Activated CD8-positive, alpha-beta T cell treated with anti-CD3 and anti-CD28 coated beads for 36 hours (primary cell): ENCODE measurements around the gene INPP4B. TPM values are rescaled to one million over a fixed set of nuclear protein-coding genes. Genes with fewer than 3 reads are reported as not detected.

Source experiments
- ATAC-seq: fragments of 200-7000 bp; cut with Tn5 transposase; one replicate; pipeline ENCODE4 v1.10.0; 2021; ENCODE audit warnings: mild to moderate bottlenecking, moderate library complexity
- CTCF ChIA-PET: fragments of 350-600 bp; sonication (Branson Sonifier 250); formaldehyde crosslinking; loops from one replicate; lab custom pipeline; 2021; ENCODE audit warnings: antibody characterized with exemption; lab: Charles Lee
- POLR2A ChIA-PET: fragments of 350-600 bp; sonication (Branson Sonifier 250); formaldehyde crosslinking; loops from one replicate; lab custom pipeline; 2021; ENCODE audit warnings: antibody characterized with exemption; lab: Charles Lee
- DNase-seq: peaks from one replicate; pipeline ENCODE4 v3.0.0-alpha.2; 2020
- H3K27ac Mint-ChIP-seq: one replicate; pipeline ENCODE4 v1.8.0; 2021; ENCODE audit warnings: mild to moderate bottlenecking, mixed read lengths
- H3K27me3 Mint-ChIP-seq: one replicate; pipeline ENCODE4 v1.8.0; 2021; ENCODE audit warnings: mixed read lengths
- H3K36me3 Mint-ChIP-seq: one replicate; pipeline ENCODE4 v1.8.0; 2021; ENCODE audit warnings: low read depth, mixed read lengths
- H3K4me1 Mint-ChIP-seq: one replicate; pipeline ENCODE4 v1.8.0; 2021; ENCODE audit warnings: low read depth, mixed read lengths
- H3K4me3 Mint-ChIP-seq: one replicate; pipeline ENCODE4 v1.8.0; 2021; ENCODE audit warnings: mild to moderate bottlenecking, moderate library complexity, mixed read lengths
- H3K9me3 Mint-ChIP-seq: one replicate; pipeline ENCODE4 v1.8.0; 2021; ENCODE audit warnings: mixed read lengths
- intact Hi-C: fragments of 100-400 bp; cut with micrococcal nuclease; formaldehyde crosslinking; loops from one replicate; pipeline ENCODE4 v1.10.0; 2022
- total RNA-seq, 2 experiments: library from RNA; stranded (reverse); gene quantifications; one replicate each; pipeline ENCODE4 v1.2.3, GENCODE V29; 2021
- TF ChIP-seq, protein P1 (sequence below): fragments of 200-600 bp; IDR thresholded peaks from one replicate; pipeline ENCODE4 v1.8.0; 2022; ENCODE audit warnings: antibody characterized with exemption, mild to moderate bottlenecking

The INPP4B gene
- total RNA-seq, 2 experiments from 2014 or later = 46.1 to 46.9 TPM

DNA sequence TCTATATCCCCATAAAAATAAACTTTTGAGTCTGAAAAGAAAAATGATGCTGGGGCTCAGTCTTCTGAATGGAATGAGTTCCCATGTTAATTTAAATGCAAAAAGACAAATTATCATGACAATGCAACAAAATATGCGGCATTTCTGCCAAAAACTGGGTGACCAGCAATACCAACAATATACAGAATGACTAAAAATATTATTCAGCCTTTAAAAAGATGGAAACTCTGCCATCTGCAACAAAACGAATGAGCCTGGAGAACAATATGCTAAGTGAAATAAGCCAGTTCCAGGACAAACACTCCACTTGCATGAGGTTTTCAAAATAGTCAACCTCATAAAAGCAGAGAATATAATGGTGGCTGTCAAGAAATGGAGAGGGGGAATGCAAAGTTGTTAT, 651.2 kb downstream of the INPP4B start:
- ATAC-seq = no peak
- POLR2A ChIA-PET = no interaction called here

DNA sequence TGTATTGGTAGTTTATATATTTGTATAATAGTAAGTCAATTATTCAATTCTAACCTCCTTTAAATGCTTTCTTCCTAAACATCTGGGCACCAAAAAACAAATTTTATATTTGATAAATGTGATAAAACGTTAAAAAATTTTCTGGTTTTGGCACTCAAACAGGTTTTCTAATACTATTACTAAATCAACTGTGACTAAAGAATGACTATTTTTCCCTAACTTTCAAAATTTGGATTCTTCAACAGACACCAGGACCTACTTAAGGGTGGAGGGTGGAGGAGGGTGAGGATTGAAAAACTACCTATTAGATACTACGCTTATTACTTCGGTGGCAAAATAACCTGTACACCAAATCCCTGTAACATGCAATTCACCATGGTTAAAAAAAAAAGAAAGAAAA, 654.2 kb downstream of the INPP4B start:
- peaks cover 26% of the 10 kb centered on the region for H3K36me3 Mint-ChIP-seq
- POLR2A ChIA-PET = no interaction called here
- H3K27ac Mint-ChIP-seq = no peak overlapping the region
- no peak overlapping the region for H3K4me3 Mint-ChIP-seq
- DNase-seq = no peak
- TF ChIP-seq, protein P1, sequence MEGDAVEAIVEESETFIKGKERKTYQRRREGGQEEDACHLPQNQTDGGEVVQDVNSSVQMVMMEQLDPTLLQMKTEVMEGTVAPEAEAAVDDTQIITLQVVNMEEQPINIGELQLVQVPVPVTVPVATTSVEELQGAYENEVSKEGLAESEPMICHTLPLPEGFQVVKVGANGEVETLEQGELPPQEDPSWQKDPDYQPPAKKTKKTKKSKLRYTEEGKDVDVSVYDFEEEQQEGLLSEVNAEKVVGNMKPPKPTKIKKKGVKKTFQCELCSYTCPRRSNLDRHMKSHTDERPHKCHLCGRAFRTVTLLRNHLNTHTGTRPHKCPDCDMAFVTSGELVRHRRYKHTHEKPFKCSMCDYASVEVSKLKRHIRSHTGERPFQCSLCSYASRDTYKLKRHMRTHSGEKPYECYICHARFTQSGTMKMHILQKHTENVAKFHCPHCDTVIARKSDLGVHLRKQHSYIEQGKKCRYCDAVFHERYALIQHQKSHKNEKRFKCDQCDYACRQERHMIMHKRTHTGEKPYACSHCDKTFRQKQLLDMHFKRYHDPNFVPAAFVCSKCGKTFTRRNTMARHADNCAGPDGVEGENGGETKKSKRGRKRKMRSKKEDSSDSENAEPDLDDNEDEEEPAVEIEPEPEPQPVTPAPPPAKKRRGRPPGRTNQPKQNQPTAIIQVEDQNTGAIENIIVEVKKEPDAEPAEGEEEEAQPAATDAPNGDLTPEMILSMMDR = no peak
- CTCF ChIA-PET = no interaction called here
- intact Hi-C loops = no loop called here
- no peaks in the 10 kb centered on the region for H3K4me1 Mint-ChIP-seq
- H3K27me3 Mint-ChIP-seq = no peaks in the 10 kb centered on the region
- no peaks in the 10 kb centered on the region for H3K9me3 Mint-ChIP-seq
- no peak for ATAC-seq

More for the DNA sequence above, 651.2 kb downstream of the INPP4B start:
- H3K4me3 Mint-ChIP-seq = no peak overlapping the region
- H3K36me3 Mint-ChIP-seq = peaks cover 24% of the 10 kb centered on the region
- no peaks in the 10 kb centered on the region for H3K4me1 Mint-ChIP-seq
- CTCF ChIA-PET = no interaction called here
- TF ChIP-seq, protein P1 = no peak
- no peaks in the 10 kb centered on the region for H3K27me3 Mint-ChIP-seq
- intact Hi-C loops = no loop called here
- no peak for DNase-seq
- H3K9me3 Mint-ChIP-seq = no peaks in the 10 kb centered on the region
- H3K27ac Mint-ChIP-seq = no peak overlapping the region

DNA sequence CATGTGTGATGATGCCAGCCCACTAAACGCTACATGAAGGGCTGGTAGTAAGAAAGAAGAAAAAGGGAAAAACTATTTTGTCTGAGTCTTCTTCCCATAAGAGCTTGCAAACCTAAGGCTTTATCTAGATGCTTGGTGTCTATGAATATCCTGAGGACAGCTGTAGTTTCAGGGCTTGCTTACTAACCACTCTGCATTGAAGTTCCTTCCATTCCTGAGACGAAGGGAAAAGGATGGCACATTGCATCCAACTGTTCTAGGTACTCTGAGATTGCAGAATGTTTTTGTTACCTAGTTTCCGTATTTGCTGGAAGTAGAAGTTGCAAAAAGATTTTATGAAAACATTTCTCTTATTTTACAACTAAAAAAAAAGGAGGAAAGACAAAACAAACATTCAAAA, 665.1 kb downstream of the INPP4B start:
- no peak for DNase-seq
- Mint-ChIP-seq H3K27me3 (no peaks in the 10 kb centered on the region), H3K36me3 (peaks cover 37% of the 10 kb centered on the region), H3K9me3 (no peaks in the 10 kb centered on the region), H3K4me1 (no peaks in the 10 kb centered on the region), H3K27ac (no peak overlapping the region), H3K4me3 (no peak overlapping the region)
- ChIA-PET POLR2A (no interaction called here), CTCF (no interaction called here)
- intact Hi-C loops = no loop called here
- TF ChIP-seq, protein P1 = no peak
- no peak for ATAC-seq

DNA sequence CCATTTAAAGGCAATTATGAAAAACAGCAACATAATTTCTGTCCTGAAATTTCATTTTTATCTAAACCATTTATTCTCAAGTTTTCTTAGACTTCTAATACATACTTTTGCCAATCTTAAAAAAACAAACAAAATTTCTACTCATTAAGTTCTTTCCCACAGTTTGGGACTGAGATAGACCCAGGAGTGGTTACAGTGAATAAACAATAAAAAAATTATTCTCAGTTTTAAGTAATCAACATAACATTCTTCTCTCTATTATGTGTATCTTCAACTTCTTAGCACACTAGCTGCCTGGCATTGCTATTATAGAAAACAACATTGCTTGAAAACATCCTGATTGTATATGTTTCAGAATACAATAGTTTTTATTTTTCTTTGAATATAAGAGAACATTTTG, 676.9 kb downstream of the INPP4B start:
- ChIA-PET CTCF (no interaction called here), POLR2A (no interaction called here)
- peaks cover 41% of the 10 kb centered on the region for H3K36me3 Mint-ChIP-seq
- H3K9me3 Mint-ChIP-seq = peaks cover 1% of the 10 kb centered on the region
- no peak overlapping the region for H3K4me3 Mint-ChIP-seq
- ATAC-seq (no peak), DNase-seq (no peak)
- H3K27ac Mint-ChIP-seq = no peak overlapping the region
- H3K27me3 Mint-ChIP-seq = no peaks in the 10 kb centered on the region
- intact Hi-C loops = no loop called here
- peaks cover 9% of the 10 kb centered on the region for H3K4me1 Mint-ChIP-seq
- TF ChIP-seq, protein P1 = no peak

DNA sequence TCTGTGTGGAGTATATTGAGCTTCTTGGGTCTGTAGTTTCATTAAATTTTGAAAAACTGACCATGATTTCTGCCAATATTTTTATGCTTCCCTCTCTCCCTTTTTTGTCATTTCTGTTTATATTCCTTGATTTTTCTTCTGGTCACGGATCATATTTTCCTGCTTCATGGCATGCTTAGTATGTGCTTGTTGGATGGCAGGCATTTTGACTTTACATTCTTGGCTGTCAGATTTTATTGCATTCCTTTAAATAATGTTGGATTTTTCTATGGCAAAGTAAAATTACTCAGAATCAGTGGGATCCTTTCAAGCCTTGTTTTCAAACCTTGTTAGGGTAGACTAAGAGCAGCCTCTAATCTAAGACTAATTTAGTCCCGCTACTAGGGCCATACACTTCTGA, 677.9 kb downstream of the INPP4B start:
- DNase-seq (no peak), ATAC-seq (no peak)
- Mint-ChIP-seq H3K27ac (peak overlapping the region; percentile 4), H3K4me1 (peaks cover 11% of the 10 kb centered on the region), H3K27me3 (no peaks in the 10 kb centered on the region), H3K4me3 (no peak overlapping the region), H3K9me3 (peaks cover 1% of the 10 kb centered on the region), H3K36me3 (peaks cover 39% of the 10 kb centered on the region)
- POLR2A ChIA-PET = no interaction called here
- intact Hi-C loops = no loop called here
- TF ChIP-seq, protein P1 = no peak
- CTCF ChIA-PET = interaction anchor here (0.8 kb wide), 1 partner anchor 45 kb away, joined by 3 read pairs; no protein-coding TSS in a partner anchor
